ENCODE results near the gene TXN.
A peak's percentile ranks its signal among the peaks of the same experiment; 100 is the strongest.

Gene TXN

DNA sequence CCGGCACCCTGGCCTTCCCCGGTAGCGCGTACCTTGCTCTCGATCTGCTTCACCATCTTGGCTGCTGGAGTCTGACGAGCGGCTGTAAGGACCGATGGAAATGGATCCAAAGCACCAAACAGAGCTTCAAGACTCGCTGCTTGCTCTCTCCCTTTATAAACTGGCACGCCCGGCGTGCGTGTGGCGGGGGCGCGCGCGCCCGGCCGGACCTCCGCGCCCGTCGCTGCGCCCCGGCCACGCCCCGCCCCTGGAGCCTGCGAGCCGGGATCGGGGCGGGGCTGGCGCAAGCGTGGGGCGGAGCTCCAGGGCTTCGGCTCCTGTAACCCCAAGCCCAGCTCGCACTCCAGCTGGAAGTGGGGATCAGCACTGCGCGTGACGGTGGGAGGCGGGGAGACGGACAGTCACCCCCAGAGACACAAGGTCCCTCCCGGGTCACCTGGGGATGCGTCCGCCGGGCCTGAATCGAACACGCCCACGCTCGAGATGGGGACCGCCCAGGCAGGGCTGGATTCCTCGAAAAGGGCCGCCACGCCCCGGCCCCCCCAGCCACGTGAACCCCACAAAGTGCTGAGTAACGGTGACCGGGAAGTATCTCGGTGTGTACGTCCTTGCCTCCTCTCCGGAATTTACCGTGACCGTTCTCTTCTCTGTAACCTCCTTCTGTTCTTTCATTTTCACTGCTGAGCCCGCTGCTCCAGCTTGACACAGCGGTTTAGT lies at the start of gene TXN:
TXN (minus strand) TSS at position 128 of the 717 bp plus-strand sequence; CDS start at position 56, 72 bp downstream.
- peak; percentile 61 to 77 for DNase-seq (ENCODE audit: low read depth in 2 of 2, low spot score in 1 of 2)

DNA sequence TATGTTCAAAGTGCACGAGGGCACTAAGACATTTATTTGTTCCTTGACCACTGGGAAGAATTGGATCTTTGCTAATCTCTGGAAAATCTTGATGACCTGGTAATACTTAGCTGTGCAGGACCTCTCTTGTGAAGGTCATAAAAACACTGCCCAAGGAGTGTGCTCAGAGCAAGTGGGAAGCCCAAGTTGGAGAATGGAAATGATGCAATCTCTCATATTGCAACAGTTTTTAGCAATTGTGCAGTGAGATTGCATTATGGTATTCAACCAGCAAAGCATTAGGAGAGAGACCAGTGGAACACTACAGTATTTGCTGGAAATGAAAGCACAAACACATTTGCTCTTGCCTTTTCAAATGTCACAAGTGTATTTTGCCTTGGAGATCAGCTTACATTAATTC lies 46.8 kb upstream of the TXN start:
- DNase-seq (ENCODE audit: low read depth in 2 of 2, low spot score in 1 of 2) = no peak

DNA sequence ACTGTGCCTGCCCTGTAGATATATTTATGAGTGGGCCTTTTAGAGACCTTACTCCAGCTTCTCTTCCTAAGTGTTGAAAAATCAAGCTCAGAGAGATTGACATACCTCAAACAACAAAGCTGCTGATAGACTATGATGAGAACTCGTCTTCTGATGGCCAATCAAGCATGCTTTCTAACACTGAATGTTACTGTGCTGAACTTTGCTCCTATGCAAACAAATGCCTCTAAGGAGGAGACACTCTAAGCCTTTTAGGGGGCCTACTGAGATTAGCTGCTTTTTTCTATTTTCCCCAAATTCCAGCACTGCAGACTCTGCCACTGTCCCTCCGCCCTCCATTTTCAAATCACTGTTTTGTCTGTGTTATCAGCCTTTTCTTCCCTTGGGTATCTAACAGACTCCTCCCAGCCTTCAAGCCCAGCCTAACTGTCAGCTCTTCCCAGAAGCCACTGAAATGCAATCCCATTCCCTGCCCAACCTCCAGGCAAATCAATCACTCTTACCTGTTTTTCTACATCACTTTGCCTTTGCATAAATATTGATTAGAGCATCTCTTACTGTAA lies 41.8 kb upstream of the TXN start:
- no peak for DNase-seq (ENCODE audit: low read depth in 2 of 2, low spot score in 1 of 2)

DNA sequence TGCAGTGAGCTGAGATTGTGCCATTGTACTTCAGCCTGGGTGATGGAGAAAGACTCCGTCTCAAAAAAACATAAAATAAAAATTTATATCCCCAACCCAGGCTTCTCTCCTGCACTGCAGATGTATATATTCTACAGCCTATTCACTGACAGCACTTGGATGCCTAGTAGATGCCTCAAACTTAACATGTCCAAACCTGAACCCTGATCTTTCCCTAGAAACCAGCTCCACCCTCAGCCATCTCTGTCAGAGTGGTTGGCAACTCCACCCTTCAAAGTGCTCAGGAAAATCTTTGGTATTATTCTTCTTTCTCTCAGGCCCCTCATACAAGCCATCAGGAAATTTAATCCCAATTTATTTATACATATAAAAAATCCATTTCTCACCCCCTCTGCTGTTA lies 36.9 kb upstream of the TXN start:
- no peak for DNase-seq (ENCODE audit: low read depth in 2 of 2, low spot score in 1 of 2)

DNA sequence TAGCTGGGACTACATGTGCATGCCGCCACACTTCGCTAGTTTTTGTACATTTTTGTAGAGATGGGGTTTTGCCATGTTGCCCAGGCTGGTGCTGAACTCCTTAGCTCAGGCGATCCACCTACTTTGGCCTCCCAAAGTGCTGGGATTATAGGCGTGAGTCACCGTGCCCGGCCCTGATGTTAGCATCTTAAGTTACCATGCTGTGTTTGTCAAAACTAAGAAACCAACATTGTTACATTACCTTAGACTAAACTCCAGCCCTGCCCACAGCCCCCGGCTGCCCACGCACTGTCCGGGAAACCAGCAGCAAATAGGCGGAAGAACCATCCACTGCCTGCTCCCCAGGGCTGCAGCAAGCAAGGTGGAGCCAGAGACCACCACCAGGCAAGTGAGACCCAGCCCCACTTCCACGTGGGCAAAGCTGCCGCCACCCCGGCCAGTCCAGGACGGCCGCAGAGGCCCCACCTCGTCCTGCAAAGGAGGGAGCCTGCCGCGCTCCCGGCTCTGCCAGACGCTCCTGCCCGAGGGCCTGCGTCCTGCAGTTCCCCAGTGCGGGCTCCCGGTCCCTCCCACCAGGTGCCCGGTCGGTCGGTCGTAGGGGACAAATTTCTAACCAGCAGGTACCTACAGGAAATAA lies 35.7 kb upstream of the TXN start:
- DNase-seq (ENCODE audit: low read depth in 2 of 2, low spot score in 1 of 2) = no peak

DNA sequence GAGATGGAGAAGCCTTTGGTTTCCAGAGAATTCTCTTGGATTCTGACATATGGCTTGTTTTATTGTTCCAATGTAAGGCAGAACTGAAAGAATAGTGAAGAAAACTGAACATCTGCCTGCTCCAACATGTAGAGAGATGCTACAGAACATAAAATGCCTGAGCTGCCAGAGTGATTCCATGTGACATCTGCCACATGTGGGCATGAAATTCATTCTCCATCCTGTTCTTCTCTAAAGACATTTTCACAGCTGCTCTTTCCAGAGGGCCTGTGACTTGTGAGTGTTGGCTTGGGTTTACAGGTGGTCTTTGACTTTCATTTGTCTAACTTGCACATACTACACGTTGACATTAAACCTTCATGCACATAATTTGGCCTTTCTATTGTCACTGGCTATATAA lies 33.7 kb upstream of the TXN start:
- DNase-seq (ENCODE audit: low read depth in 2 of 2, low spot score in 1 of 2) = no peak

DNA sequence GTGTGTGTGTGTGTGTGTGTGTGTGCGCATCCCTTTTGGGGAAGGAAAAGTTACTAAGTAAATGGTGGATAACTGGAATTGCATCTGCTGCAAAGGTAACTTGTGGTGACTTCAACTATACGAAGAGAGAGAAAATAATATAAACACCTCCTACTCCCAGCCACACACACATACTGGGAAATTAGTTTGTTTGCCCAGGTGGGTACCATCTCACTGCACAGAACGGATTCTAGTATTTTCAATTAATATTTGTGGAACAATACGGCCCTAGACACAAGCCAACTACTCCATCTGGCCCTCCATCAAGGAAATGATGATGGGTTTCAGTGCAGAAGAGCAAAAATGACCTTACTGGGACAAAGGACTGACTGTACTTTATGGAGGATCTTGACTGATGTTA lies 32.2 kb upstream of the TXN start:
- no peak for DNase-seq (ENCODE audit: low read depth in 2 of 2, low spot score in 1 of 2)

DNA sequence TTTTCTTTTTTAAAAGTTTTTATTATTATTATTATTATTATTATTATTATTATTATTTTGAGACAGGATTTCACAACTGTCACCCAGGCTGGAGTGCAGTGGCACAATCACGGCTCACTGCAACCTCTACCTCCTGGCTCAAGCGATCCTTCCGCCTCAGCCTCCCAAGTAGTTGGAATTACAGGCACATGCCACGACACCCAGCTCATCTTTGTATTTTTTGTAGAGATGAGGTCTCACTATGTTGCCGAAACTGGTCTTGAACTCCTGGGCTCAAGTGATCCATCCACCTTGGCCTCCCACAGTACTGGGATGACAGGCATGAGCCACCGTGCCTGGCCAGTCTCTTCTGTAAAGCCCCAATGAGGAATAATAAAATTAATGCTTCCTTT lies 31.0 kb upstream of the TXN start:
- no peak for DNase-seq (ENCODE audit: low read depth in 2 of 2, low spot score in 1 of 2)

DNA sequence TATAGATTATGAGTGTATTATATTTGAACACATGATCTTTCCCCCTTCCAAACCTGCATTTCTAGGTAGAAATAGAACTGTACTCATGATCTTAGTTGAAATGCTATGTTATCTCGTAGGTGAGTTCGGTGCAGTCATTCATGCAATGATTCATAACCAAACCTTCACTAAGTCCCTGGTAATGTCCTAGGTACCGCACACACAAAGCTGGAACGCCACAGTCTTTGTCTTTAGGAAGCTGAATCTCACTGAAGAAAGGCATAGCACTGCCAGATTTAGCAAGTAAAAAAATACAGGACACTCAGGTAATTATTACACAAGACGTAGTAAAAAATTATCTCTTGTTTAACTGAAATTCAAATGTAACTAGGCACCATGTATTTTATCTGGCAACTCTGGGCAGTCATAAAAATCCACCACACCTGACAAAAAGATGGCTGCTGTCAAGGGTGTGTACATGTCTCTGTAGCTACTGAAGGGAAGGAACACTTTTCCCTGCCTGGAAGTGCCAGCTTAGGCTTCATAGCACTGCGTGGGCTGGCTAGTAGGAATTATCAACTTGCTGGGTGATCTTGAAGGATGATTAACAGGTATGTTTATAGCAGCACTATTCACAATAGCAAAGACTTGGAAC lies 28.0 kb upstream of the TXN start:
- DNase-seq (ENCODE audit: low read depth in 2 of 2, low spot score in 1 of 2) = no peak

DNA sequence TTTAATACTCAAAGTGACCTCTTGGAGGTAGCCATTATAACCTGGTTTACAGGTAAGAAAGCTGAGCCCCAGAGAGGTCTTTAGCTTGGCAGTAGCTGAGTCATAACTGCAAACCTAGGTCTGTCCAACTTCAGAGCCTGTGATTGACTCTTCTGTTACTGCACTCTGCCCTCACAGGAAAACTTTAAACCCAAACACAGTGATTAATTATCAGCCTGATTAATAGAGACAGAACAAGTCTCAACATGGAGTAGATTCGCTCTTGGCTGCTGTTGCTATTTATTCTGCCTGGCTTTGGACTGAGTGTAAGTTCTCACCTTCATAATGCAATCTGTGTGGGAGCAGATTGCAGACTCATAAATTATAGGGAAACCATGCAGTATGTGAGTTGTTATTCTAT lies 27.4 kb upstream of the TXN start:
- DNase-seq (ENCODE audit: low read depth in 2 of 2, low spot score in 1 of 2) = no peak

DNA sequence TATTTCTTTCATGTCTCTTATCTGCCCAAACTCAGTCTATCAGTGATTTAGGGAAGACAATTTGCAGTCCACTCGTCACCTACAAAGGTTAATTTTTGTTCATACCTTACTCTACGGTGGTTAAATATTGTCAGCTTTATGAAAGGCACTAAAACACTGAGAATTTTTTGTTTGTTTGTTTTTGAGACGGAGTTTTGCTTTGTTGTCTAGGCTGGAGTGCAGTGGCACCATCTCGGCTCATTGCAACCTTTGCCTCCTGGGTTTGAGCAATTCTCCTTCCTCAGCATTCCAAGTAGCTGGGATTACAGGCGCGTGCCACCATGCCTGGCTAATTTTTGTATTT lies 26.4 kb upstream of the TXN start:
- DNase-seq (ENCODE audit: low read depth in 2 of 2, low spot score in 1 of 2) = no peak

DNA sequence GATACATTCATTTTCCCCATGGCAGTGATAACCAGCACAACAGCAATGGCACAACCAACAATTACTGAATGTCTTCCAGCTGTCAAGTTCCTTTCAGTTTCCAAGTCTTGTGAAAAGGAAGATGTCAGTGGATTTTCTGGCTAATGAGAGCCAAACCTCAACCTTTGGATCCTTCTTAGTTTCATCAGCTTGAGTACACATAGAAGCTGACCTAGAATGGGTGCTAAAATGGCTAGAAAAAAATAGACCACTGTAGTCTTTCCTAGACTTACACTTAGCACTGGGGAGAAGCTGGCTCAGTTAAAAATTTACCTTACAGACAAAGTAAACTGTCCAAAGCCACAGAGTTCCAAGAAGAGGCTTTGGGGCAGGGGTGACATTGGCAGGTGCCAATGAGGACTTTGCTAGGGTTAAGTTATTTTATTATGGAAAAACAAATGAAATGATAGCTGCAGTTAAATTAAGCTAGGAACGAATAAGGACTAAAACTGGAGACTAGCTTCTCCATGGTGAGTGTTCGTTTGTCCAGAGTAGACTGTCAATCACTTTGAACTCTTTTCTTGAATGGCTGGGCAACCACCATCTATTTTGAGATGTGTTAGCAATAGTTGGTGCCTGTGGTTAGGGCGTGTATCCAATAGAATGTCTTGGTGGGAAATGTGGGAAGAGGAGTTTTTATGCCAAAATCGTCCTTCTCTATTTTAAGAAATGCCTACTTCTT lies 25.9 kb upstream of the TXN start:
- DNase-seq (ENCODE audit: low read depth in 2 of 2, low spot score in 1 of 2) = no peak

DNA sequence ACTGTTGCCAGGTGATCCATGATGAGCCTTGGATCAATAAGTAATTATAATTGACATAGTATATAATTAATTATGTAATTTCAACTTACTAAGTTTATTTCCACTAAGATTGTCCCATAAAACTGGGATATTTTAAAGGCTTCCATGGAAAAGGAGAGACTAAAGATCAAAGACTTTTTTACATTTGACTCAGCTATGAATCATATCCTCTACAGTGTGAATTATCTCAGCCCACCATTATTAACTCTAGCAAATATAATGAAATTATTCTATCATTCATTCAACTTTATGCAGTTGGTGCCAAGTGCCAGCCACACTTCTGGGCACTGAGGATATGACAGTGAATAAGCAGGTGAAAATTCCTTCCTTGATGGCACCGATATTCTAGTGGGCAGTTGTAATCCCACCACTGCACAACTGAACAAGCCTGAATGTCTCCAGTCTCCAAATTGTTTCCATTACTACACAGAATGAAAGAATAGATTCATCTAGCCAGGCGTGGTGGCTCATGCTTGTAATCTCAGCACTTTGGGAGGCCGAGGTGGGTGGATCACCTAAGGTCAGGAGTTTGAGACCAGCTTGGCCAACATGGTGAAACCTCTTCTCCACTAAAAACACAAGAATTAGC lies 21.9 kb upstream of the TXN start:
- DNase-seq (ENCODE audit: low read depth in 2 of 2, low spot score in 1 of 2) = no peak

DNA sequence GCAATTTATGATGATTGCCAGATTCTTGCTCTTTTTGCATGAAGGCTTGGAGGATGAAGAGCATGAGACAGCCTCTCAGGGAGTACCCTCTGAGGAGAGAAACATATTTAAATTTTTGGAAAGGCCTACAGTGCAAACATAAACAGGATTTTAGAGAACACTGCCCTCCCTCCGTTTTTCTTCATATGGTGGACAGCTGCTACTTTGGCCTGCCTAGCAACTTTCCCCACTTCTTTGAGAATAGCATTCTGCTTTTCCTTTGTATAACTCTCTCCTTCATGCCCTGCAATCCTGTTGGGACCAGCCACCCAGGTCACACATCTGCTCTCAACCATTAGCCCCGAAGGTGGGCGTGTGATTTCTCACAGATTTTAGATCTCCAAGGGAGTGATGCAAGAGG lies 20.5 kb upstream of the TXN start:
- DNase-seq (ENCODE audit: low read depth in 2 of 2, low spot score in 1 of 2) = no peak

DNA sequence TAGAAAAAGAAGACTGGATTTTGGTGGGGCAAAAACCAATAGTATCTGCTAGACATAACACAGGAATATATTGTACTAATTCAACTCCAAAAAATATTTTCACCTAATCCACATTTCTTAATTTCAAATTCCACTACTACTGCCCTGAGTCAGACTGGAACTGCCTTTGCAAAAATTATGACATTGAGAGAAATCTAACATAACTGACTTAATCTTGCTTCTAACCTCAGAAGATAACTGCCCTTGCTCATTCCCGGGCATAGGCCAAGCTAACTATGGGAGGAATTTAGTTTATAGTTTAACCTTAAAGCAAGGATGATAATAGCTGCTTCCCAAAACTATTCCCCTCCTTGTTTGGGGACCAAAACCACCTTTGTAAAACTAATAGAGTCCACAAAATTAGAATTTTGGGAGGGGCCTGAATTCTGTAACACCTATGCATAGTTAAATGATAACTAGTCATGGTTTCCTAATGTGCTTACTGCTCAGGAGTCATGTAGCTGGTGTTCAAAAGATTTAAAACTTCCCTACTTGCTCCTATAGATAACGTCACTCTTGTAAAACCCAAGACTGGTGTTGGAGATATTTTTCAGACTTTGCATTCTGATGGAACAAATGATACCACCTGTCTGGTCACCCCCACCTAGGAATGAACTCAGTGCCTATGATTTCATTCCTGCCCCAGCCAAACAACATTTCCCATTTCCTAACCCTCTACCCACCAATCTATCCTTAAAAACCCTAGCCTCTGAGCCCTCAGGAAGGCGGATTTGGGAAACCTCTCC lies 14.1 kb upstream of the TXN start:
- DNase-seq (ENCODE audit: low read depth in 2 of 2, low spot score in 1 of 2) = no peak

DNA sequence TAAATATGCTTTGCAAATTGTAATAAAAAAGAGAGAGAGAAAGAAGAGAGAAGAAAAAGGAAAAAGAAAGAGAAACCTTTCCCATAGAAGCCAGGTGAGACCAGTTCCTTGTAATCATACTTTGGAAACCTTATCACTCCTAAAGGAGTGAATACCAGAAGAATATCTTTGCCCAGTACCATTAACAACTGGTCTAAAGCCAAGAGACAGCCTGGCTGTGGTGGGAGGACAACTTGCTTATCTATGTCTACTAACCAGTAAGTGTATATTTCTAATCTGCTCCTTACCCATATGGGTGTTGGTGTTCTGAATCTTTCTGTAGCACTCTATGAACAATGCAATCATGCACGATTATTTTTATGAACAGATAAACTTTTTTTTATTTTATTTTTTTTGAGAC lies 10.5 kb upstream of the TXN start:
- no peak for DNase-seq (ENCODE audit: low read depth in 2 of 2, low spot score in 1 of 2)

DNA sequence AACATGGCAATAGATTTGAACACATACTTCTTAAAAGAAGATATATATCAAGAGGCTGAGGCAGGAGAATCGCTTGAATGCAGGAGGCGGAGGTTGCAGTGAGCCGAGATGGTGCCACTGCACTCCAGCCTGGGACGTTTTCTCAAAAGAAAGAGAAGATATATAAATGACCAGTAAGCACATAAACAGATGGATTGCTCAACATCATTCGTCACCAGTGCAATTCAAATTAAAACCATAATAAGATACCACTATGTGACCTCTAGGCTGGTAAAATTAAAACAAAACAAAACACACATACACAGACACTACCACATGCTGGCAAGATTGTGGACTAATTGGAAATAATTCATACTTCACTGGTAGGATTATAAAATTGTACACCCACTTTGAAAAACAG lies 5.3 kb upstream of the TXN start:
- DNase-seq (ENCODE audit: low read depth in 2 of 2, low spot score in 1 of 2) = no peak

DNA sequence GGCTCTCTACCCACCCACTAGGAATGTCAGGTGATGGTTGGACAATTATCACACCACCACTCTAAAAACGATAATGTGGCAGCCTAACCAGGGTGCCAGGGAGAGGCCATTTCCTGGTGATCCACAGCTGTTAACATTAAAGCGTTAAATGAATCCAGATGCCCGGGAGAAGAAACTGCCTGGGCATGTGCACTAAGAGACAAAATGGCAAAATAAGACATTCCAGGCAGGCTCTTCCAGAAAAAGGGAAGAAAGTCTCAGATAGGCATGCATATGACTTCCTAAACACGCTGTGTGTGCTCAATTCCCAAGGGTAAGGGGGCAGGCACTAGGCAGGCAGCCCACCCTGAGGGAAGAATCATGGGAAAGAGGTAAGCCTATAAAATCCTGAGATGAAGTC lies 4.6 kb upstream of the TXN start:
- no peak for DNase-seq (ENCODE audit: low read depth in 2 of 2, low spot score in 1 of 2)

DNA sequence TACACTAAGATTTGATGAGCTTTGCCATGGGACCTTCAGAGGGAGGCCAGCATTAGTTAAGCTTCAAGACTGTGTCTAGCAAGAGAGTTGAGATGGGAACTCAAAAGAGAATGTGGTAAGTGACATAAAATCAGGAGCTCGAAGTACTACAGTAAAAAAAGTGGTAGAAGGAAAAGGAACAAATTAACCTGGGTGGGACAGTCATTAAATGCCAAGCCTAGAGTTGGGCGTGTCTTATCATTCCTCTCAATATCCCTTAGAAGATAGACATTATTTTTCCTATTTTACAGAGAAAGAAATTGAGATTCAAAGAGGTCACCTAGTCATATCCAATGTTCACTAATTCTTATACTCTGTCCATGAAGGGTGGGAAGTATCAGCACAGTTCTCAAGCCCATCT lies 3.3 kb upstream of the TXN start:
- no peak for DNase-seq (ENCODE audit: low read depth in 2 of 2, low spot score in 1 of 2)

DNA sequence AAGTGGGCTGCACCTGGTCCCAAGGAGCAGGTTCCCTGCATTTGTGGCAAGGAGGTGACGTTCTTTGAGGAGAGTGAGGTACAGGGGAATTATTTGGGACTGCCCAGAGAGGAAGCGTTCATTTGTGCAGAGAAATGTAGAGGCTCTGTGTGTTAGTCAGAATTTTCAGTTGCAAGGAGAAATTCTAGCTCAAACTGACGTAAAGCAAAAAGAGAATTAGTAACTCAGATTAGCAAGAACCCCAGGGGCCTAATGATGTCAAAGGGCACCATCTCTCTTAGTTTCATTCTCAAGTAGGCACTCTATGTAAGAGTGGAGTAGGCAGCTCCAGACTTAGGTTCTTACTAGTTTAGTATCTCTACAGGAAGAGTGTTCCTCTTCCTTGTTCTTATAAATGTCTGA lies 2.4 kb upstream of the TXN start:
- DNase-seq (ENCODE audit: low read depth in 2 of 2, low spot score in 1 of 2) = no peak

DNA sequence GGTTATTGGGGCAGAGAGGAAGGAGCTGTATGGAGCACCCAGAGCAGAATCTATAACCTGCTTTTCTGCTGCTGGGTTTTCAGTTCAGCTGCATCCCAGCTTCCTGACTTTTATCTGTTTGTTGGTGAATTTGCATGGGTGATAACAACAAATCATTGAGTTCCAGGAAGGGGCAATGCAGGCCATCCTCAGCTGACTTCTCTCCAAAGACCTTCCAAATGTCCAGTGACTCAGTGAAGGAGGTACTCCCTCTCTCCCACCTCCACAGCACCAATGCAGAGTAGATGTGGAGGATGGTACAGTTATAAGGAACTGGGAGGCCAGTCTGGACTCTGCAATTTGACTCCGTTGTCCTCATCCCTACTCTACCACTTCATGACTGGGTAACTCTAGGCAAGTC lies 1.6 kb upstream of the TXN start:
- DNase-seq (ENCODE audit: low read depth in 2 of 2, low spot score in 1 of 2) = no peak
